IMR-90 (cell line): Measurements from ENCODE around the gene NFIX. TPM values are rescaled to one million over a fixed set of nuclear protein-coding genes. Genes with fewer than 3 reads are reported as not detected.

Source experiments
- ATAC-seq: fragments of 200-7000 bp; cut with Tn5 transposase; 2 replicates; pipeline ENCODE4 v1.9.1; 2020; ENCODE audit warnings: low read depth, mild to moderate bottlenecking, moderate library complexity
- BruUV-seq: library from RNA; stranded (reverse); fragments of 400-500 nt; replicated peaks from 2 replicates; lab custom pipeline; 2021; lab: Mats Ljungman, UMichigan
- CTCF ChIA-PET: fragments of 300-600 bp; formaldehyde crosslinking; extraction: SDS; loops from one replicate; lab custom pipeline; 2021; ENCODE audit warnings: antibody characterized with exemption; lab: Yijun Ruan, JAX
- POLR2A ChIA-PET: fragments of 300-600 bp; sonication (Branson Sonifier 250); formaldehyde crosslinking; loops from one replicate; lab custom pipeline; 2022; ENCODE audit warnings: antibody characterized with exemption; ENCODE audit not compliant: unreplicated experiment; lab: Charles Lee
- DNase-seq: peaks from one replicate; pipeline ENCODE4 v3.0.0; 2013
- H2AFZ ChIP-seq: replicated peaks from 2 replicates; pipeline ENCODE3; 2013; ENCODE audit warnings: low read length, mild to moderate bottlenecking; ENCODE audit not compliant: poor library complexity
- H2AK5ac ChIP-seq: 2 replicates; pipeline ENCODE4 v1.6.1; 2013; ENCODE audit warnings: low read depth, low read length, inconsistent platforms
- H2AK9ac ChIP-seq: replicated peaks from 2 replicates; pipeline ENCODE3; 2013; ENCODE audit warnings: mild to moderate bottlenecking, low read depth, low read length, moderate library complexity; ENCODE audit not compliant: poor library complexity
- H2BK120ac ChIP-seq: 2 replicates; pipeline ENCODE4 v1.6.1; 2013; ENCODE audit warnings: low read depth, low read length, inconsistent platforms
- H2BK15ac ChIP-seq: 3 replicates; pipeline ENCODE4 v1.6.1; 2013; ENCODE audit warnings: low read depth, low read length, inconsistent platforms
- H2BK20ac ChIP-seq: 2 replicates; pipeline ENCODE4 v1.6.1; 2013; ENCODE audit warnings: low read depth, mild to moderate bottlenecking, inconsistent platforms, low read length, moderate library complexity
- H2BK5ac ChIP-seq: 2 replicates; pipeline ENCODE4 v1.6.1; 2013; ENCODE audit warnings: mild to moderate bottlenecking, low read depth, low read length, inconsistent platforms; ENCODE audit not compliant: poor library complexity, severe bottlenecking
- H3K14ac ChIP-seq: replicated peaks from 2 replicates; pipeline ENCODE4 v1.6.1; 2013; ENCODE audit warnings: low read depth, low read length, inconsistent platforms
- H3K18ac ChIP-seq: 2 replicates; pipeline ENCODE4 v1.6.1; 2013; ENCODE audit warnings: low read depth, low read length, control low read depth
- H3K23ac ChIP-seq: 2 replicates; pipeline ENCODE4 v1.6.1; 2013; ENCODE audit warnings: low read depth, low read length, inconsistent platforms
- H3K27ac ChIP-seq: 2 replicates; pipeline ENCODE4 v1.5.1; 2013; ENCODE audit warnings: mild to moderate bottlenecking, control low read depth, low read length; ENCODE audit not compliant: insufficient read depth
- H3K27me3 ChIP-seq: 2 replicates; pipeline ENCODE4 v1.6.1; 2013; ENCODE audit warnings: low read length; ENCODE audit not compliant: control insufficient read depth, insufficient read depth
- H3K36me3 ChIP-seq: 2 replicates; pipeline ENCODE4 v1.6.1; 2013; ENCODE audit warnings: low read length, mixed read lengths; ENCODE audit not compliant: control insufficient read depth, insufficient read depth
- H3K4ac ChIP-seq: 2 replicates; pipeline ENCODE4 v1.6.1; 2013; ENCODE audit warnings: low read depth, low read length, inconsistent platforms
- H3K4me1 ChIP-seq: 2 replicates; pipeline ENCODE4 v1.6.1; 2013; ENCODE audit warnings: low read length, mixed read lengths; ENCODE audit not compliant: control insufficient read depth, insufficient read depth
- H3K4me2 ChIP-seq: 2 replicates; pipeline ENCODE4 v1.6.1; 2013; ENCODE audit warnings: low read depth, mild to moderate bottlenecking, control low read depth, low read length, moderate library complexity
- H3K4me3 ChIP-seq: 2 replicates; pipeline ENCODE4 v1.5.1; 2013; ENCODE audit warnings: low read depth, mild to moderate bottlenecking, control low read depth, low read length, moderate library complexity; ENCODE audit not compliant: insufficient read depth
- H3K56ac ChIP-seq: 2 replicates; pipeline ENCODE4 v1.6.1; 2013; ENCODE audit warnings: low read length, inconsistent platforms; ENCODE audit not compliant: insufficient read depth; ENCODE audit errors: extremely low read depth
- H3K79me1 ChIP-seq, 2 experiments: 2 replicates each; pipeline ENCODE4 v1.6.1; 2013; ENCODE audit warnings: low read length in 2 of 2, inconsistent platforms in 1 of 2, low read depth in 1 of 2
- H3K9ac ChIP-seq: 2 replicates; pipeline ENCODE4 v1.6.1; 2013; ENCODE audit warnings: low read depth, low read length, control low read depth
- H3K9me1 ChIP-seq: 2 replicates; pipeline ENCODE4 v1.6.1; 2013; ENCODE audit warnings: low read length, inconsistent platforms; ENCODE audit not compliant: insufficient read depth
- H3K9me3 ChIP-seq: 2 replicates; pipeline ENCODE4 v1.6.1; 2013; ENCODE audit warnings: low read length; ENCODE audit not compliant: control insufficient read depth, insufficient read depth
- H4K20me1 ChIP-seq: 2 replicates; pipeline ENCODE4 v1.6.1; 2013; ENCODE audit warnings: low read length, inconsistent platforms; ENCODE audit not compliant: insufficient read depth
- H4K5ac ChIP-seq: 2 replicates; pipeline ENCODE4 v1.6.1; 2013; ENCODE audit warnings: mild to moderate bottlenecking, low read depth, low read length, control low read depth
- H4K8ac ChIP-seq, 2 experiments: 2 replicates each; pipeline ENCODE4 v1.6.1; 2013; ENCODE audit warnings: low read depth in 2 of 2, low read length in 2 of 2, control low read depth in 1 of 2, inconsistent platforms in 1 of 2
- H4K91ac ChIP-seq: 2 replicates; pipeline ENCODE4 v1.6.1; 2013; ENCODE audit warnings: low read depth, low read length, inconsistent platforms; ENCODE audit not compliant: insufficient read depth
- MXI1 ChIP-seq: IDR thresholded peaks from 2 replicates; pipeline ENCODE4 v1.6.1; 2012; ENCODE audit warnings: low read depth, mild to moderate bottlenecking, low read length, moderate library complexity, borderline replicate concordance
- RAD21 ChIP-seq: IDR thresholded peaks from 2 replicates; pipeline ENCODE4 v1.6.1; 2012; ENCODE audit warnings: low read length, improper control_type of control experiment
- SMC3 ChIP-seq: fragments of 150-350 bp; IDR thresholded peaks from 2 replicates; pipeline ENCODE4 v1.6.1; 2016; ENCODE audit warnings: low read depth, mild to moderate bottlenecking, antibody characterized with exemption, low read length, moderate library complexity
- WGBS, 2 experiments: methylation state at CpG; one replicate each; pipeline versions ENCODE4 v1.1.5 to v1.1.7; 2013; ENCODE audit warnings: missing lambda C conversion rate in 2 of 2; ENCODE audit not compliant: insufficient read length in 1 of 2; ENCODE audit errors: extremely low coverage in 2 of 2; 5-methylcytosine and 5-hydroxymethylcytosine counted together
- dilution Hi-C: fragments of 300-500 bp; cut with HindIII; formaldehyde crosslinking; loops from one replicate; pipeline ENCODE4 v1.14.3; 2018; ENCODE audit warnings: low sequenced_read_pairs; ENCODE audit not compliant: unreplicated experiment
- in situ Hi-C: fragments of 300-500 bp; cut with MboI; formaldehyde crosslinking; loops from 3 replicates; pipeline ENCODE4 v1.14.3; 2019; ENCODE audit warnings: low sequenced_read_pairs, inconsistent platforms, mixed read lengths
- intact Hi-C: fragments of 100-400 bp; cut with micrococcal nuclease; formaldehyde crosslinking; loops from 2 replicates; pipeline ENCODE4 v1.10.0; 2022
- polyA plus RNA-seq, 3 experiments: library from polyadenylated mRNA; depleted of rRNA; stranded (reverse); fragments of >200 nt; gene quantifications; 2 replicates each; pipeline ENCODE4 v1.2.3, GENCODE V29; 2012; ENCODE audit warnings: low replicate concordance in 1 of 3
- total RNA-seq: library from RNA; depleted of rRNA; stranded (reverse); fragments of >200 nt; gene quantifications from 2 replicates; pipeline ENCODE4 v1.2.3, GENCODE V29; 2012
- TF ChIP-seq, protein P1 (sequence below): fragments of 150-350 bp; IDR thresholded peaks from 2 replicates; pipeline ENCODE4 v1.6.1; 2017; ENCODE audit warnings: mild to moderate bottlenecking, antibody characterized with exemption, low read length, low read depth

The NFIX gene
- total and polyA plus RNA-seq, 2 of the 4 experiments (the other 2 are of a cell fraction) = 10.2 to 47.7 TPM

DNA sequence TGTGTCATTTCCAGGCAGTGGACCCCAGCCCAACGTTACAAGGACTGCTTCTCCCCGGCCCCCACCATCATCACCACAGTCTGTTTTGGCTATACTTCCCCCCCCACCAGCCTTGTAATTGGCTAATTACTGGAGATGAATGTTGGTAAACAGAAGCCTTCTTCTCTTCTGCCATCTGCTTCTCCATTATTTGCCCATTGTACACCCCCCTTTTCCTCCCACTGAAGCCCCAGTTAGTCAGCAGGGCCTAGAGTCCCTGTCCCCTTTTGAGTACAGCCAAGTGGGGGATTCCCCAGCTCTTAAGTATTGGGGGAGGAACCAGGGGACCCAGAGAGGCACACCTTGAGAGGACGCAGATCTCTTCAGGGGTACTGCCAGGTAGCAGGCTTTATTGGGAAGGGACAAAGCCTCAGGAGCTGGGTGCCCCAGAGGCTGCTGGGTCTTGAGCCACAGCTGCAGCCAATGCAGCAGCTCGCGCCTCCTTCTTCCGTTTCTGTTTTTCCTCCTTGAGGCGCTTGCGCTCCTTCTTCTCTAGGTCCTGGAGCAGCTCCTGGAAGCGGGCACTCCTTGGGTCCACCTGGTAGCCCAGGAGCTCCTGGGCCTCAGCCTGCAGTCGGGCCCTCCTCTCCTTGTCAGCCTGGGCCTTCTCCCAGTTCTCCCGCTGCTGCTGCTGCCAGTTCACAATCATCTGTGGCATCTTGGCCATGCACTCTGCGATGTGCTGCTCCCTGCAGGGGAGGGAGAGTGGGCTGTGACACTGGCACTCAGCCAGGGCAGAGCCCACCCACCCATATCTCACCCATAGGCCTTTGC lies 41.3 kb upstream of the NFIX start (continued):
- TF ChIP-seq SMC3 = no peak

DNA sequence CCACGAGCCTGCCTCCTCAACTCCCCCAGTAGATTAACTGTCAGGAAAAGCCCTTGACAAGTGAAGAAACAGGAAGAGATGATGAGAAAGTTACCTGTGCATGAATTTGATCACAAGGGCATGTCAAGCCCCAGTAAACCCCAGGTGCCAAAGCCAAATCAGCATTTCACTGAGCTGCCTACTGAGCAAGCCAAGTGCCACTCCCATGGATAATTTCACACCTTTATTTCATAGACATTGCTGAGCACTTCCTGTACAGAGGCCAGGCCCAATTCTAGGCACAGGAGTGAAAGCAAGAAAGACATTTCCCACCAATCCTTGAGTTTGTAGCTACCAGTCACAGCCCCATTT lies 40.7 kb upstream of the NFIX start:
- Histone ChIP-seq H3K9me3 (no peaks in the 10 kb centered on the region), H3K79me1 (peaks cover 18 to 62% of the 10 kb centered on the region in 2 experiments), H4K5ac (no peak overlapping the region), H2BK20ac (no peak overlapping the region), H3K9me1 (peaks cover 5% of the 10 kb centered on the region; the same call in 1 of the 2 replicates), H2AFZ (no peak overlapping the region), H3K4me1 (peaks cover 25% of the 10 kb centered on the region), H2AK9ac (no peak overlapping the region), H2AK5ac (peak overlapping the region; percentile 7; the same call in 1 of the 2 replicates), H3K9ac (no peak overlapping the region), H3K14ac (no peak overlapping the region), H2BK5ac (no peak overlapping the region), H3K27ac (no peak overlapping the region), H3K4me3 (no peak overlapping the region), H4K8ac (no peak overlapping the region), H3K4ac (no peak overlapping the region), H3K18ac (no peak overlapping the region), H3K36me3 (peaks cover 45% of the 10 kb centered on the region), H2BK15ac (no peak overlapping the region), H3K56ac (no peak overlapping the region), H2BK120ac (no peak overlapping the region), H3K23ac (no peak overlapping the region), H4K91ac (no peak overlapping the region; the same call in 1 of the 2 replicates), H3K27me3 (no peaks in the 10 kb centered on the region), H4K20me1 (peaks cover 25% of the 10 kb centered on the region; the same call in 1 of the 2 replicates), H3K4me2 (no peak overlapping the region)
- CTCF ChIA-PET = interaction anchor here (1.2 to 3.2 kb wide), 2 partner anchors 11 to 107 kb away, joined by 4 to 18 read pairs; no protein-coding TSS in a partner anchor
- dilution Hi-C loops (no loop called here), intact Hi-C loops (no loop called here), in situ Hi-C loops (no loop called here)
- no peak for ATAC-seq
- no CpG with 5 or more reads among the region's 1 CpG for WGBS, 2 experiments
- POLR2A ChIA-PET = interaction anchor here (0.6 kb wide), 1 partner anchor 794 kb away, joined by 3 read pairs; no protein-coding TSS in a partner anchor
- TF ChIP-seq, protein P1, sequence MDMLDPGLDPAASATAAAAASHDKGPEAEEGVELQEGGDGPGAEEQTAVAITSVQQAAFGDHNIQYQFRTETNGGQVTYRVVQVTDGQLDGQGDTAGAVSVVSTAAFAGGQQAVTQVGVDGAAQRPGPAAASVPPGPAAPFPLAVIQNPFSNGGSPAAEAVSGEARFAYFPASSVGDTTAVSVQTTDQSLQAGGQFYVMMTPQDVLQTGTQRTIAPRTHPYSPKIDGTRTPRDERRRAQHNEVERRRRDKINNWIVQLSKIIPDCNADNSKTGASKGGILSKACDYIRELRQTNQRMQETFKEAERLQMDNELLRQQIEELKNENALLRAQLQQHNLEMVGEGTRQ = no peak
- no peak for TF ChIP-seq RAD21
- TF ChIP-seq MXI1 = no peak
- no peak for DNase-seq
- BruUV-seq = no TSS peak
